Suprapubic skin (tissue), 3 donors: ENCODE results near the gene LOC101059915.
"Not testable (repeated sequence)": the region's sequence is repeated elsewhere in the genome, so short reads cannot be mapped to it uniquely, and the experiment has no call there.

Experiments used
- EP300 ChIP-seq: sonication (generic); formaldehyde crosslinking; IDR thresholded peaks from one replicate; pipeline ENCODE4 v1.6.1; 2017; ENCODE audit warnings: antibody characterized with exemption
- POLR2A ChIP-seq, 2 donors: fragments of 450-650 bp; IDR thresholded peaks; one replicate each; pipeline ENCODE4 v1.6.1; 2017; ENCODE audit warnings: antibody characterized with exemption in 2 of 2, mild to moderate bottlenecking in 2 of 2, moderate library complexity in 2 of 2
- TF ChIP-seq, protein P1 (sequence below), 2 donors: fragments of 200-600 bp in 1 of 2; fragments of 450-650 bp in 1 of 2; sonication (generic) in 1 of 2; IDR thresholded peaks; one replicate each; pipeline ENCODE4 v1.5.1; 2016 to 2019; ENCODE audit warnings: antibody characterized with exemption in 2 of 2, mild to moderate bottlenecking in 1 of 2, moderate library complexity in 1 of 2

DNA sequence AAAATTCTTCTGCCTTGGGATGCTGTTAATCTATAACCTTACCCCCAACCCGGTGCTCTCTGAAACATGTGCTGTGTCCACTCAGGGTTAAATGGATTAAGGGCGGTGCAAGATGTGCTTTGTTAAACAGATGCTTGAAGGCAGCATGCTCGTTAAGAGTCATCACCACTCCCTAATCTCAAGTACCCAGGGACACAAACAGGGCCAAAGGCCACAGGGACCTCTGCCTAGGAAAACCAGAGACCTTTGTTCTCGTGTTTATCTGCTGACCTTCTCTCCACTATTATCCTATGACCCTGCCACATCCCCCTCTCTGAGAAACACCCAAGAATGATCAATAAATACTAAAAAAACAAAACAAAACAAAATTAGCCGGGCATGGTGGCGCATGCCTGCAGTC lies 9.8 kb downstream of the LOC101059915 start:
- TF ChIP-seq, protein P1, sequence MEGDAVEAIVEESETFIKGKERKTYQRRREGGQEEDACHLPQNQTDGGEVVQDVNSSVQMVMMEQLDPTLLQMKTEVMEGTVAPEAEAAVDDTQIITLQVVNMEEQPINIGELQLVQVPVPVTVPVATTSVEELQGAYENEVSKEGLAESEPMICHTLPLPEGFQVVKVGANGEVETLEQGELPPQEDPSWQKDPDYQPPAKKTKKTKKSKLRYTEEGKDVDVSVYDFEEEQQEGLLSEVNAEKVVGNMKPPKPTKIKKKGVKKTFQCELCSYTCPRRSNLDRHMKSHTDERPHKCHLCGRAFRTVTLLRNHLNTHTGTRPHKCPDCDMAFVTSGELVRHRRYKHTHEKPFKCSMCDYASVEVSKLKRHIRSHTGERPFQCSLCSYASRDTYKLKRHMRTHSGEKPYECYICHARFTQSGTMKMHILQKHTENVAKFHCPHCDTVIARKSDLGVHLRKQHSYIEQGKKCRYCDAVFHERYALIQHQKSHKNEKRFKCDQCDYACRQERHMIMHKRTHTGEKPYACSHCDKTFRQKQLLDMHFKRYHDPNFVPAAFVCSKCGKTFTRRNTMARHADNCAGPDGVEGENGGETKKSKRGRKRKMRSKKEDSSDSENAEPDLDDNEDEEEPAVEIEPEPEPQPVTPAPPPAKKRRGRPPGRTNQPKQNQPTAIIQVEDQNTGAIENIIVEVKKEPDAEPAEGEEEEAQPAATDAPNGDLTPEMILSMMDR (IDR thresholded peaks at IDR 0.05): not testable (repeated sequence)
- not testable (repeated sequence) for TF ChIP-seq POLR2A (IDR thresholded peaks at IDR 0.05); EP300
